ENCODE results near the gene C19orf33.
"Not testable (repeated sequence)": the region's sequence is repeated elsewhere in the genome, so short reads cannot be mapped to it uniquely, and the experiment has no call there.

C19orf33 gene

GRCh38 chr19:38339011-38339410 lies 35.0 kb downstream of the C19orf33 start:
- DNase-seq (ENCODE audit: low read depth), result not testable (repeated sequence)

DNA sequence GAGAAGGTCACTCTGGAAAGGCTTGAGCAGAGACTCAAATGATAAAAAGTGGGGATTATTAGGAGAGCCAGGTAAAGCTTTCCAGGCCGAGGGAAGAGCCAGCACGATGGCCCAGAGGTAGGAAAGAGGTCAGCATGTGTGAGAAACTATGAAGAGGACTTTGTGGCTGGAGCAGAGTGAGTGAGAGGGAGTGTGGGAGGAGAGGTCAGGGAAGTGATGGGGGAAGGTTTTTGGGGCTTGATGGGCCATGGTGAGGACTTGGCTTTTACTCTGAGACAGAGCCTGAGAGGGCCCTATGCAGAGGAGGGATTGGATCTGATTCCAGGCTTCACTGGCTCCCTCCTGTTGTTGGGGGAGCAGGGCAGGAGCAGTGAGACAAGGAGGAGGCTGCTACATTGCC lies 36.9 kb downstream of the C19orf33 start:
- no peak for DNase-seq (ENCODE audit: low read depth)

DNA sequence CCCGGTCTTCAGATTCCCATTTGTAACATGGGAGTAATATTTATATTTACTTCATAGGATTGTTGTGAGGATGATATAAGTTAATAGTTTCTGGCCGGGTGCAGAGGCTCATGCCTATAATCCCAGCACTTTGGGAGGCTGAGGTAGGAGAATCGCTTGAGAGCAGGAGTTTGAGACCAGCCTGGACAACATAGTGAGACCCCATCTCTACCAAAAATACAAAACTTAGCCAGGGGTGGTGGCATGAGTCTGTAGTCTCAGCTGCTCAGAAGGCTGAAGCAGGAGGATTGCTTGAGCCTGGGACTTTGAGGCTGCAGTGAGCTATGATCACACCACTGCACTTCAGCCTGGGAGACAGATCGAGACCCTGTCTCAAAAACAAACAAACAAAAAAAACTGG lies 42.8 kb downstream of the C19orf33 start:
- no peak for DNase-seq (ENCODE audit: low read depth)

DNA sequence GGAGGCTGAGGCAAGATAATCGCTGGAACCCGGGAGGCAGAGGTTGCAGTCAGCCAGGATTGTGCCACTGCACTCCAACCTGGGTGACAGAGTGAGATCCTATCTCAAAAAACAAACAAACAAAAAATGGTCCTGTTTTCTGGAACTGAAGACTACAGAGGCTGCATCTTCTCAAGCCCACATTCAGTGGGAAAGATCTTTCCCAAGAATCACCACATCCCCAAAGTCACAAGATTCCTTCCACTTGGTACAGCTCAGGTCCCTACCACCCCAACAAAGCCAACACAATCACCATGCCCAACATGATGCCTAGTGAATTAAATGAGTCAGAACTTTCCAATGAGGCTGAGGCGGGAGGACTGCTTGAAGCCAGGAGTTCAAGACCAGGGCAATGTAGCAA lies 46.8 kb downstream of the C19orf33 start:
- no peak for DNase-seq (ENCODE audit: low read depth)

DNA sequence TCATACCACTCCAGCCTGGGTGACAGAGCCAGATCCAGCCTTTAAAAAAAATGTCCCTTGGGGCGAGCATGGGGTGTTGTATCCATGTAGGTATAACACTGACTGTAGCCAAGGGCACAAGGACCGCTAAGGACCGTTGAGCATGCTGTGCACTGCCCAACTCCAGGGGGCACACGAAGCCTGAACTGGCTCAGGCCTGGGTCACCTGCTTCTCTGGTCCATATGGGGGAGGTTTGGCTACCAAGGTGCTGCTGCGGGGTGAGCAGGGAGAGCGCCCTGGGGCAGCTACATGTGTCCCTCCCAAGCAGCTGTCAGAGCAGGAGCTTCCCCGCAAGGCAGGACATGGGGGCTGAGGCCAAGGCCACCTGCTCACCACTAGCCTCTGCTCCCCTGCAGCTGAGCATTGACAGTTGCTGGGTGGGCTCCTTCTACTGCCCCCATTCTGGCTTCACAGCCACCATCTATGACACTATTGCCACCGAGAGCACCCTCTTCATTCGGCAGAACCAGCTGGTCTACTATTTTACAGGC lies 47.9 kb downstream of the C19orf33 start:
- no peak for DNase-seq (ENCODE audit: low read depth)

DNA sequence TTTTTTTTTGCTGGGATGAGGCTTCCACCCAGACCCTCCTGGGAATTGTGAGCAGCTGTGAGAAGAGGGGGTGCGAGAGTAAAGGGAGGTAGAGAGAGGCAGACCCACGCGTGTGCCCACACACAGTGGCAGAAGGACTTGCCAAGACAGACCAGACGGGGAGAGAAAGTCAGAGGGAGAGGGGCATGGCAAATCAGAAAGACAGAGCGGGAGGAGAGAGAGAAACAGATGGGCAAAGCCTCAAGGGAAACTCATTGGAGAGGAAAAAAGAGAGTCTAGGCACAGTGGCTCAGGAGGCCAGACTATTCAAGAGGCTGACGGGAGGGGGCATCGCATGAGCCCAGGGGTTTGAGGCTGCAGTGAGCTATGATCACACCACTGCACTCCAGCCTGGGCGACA lies 48.6 kb downstream of the C19orf33 start:
- DNase-seq (ENCODE audit: low read depth), result no peak
